ENCODE data around the gene TMEFF1.
"Not testable (repeated sequence)": the region's sequence is repeated elsewhere in the genome, so short reads cannot be mapped to it uniquely, and the experiment has no call there.

The TMEFF1 gene

DNA sequence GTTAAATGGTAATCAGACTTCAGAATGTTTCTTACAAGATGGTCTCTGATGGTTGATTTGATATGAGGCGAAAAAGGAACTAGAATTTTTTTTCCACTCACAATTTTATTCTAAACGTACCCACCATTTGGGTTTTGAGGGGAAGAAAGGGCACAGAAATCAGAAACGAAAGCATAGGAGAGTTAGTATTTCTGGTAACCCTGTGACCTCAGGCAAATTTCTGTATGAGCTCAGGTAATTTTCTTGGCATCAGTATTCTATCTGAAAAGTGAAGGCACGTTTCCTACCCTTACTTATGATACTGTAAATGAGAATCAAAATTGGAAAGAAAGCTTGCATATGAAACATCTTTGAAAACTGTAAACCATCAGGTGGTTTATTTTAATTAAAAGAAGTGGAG is 26.5 kb downstream of the TMEFF1 start:
- ATAC-seq (no peak), DNase-seq (no peak)
- Mint-ChIP-seq H3K9me3 (no peaks in the 10 kb centered on the region), H3K27me3 (peaks cover 2% of the 10 kb centered on the region), H3K4me3 (no peak overlapping the region), H3K36me3 (ENCODE audit: low read depth) (no peaks in the 10 kb centered on the region), H3K4me1 (peaks cover 4% of the 10 kb centered on the region), H3K27ac (no peak overlapping the region)

GRCh38 chr9:100499866-100500265 is 26.9 kb downstream of the TMEFF1 start:
- no peak for DNase-seq
- H3K36me3 Mint-ChIP-seq (ENCODE audit: low read depth) = no peaks in the 10 kb centered on the region
- H3K27me3 Mint-ChIP-seq = peaks cover 2% of the 10 kb centered on the region
- H3K4me1 Mint-ChIP-seq = peaks cover 4% of the 10 kb centered on the region
- no peak overlapping the region for H3K27ac Mint-ChIP-seq
- H3K9me3 Mint-ChIP-seq = no peaks in the 10 kb centered on the region
- no peak overlapping the region for H3K4me3 Mint-ChIP-seq
- ATAC-seq = no peak

- no peaks in the 10 kb centered on the region for H3K9me3 Mint-ChIP-seq
- H3K36me3 Mint-ChIP-seq (ENCODE audit: low read depth) = no peaks in the 10 kb centered on the region
- H3K4me1 Mint-ChIP-seq = no peaks in the 10 kb centered on the region
- H3K4me3 Mint-ChIP-seq = no peak overlapping the region
- DNase-seq (peak; percentile 79), ATAC-seq (no peak)
- H3K27ac Mint-ChIP-seq = no peak overlapping the region
- no peaks in the 10 kb centered on the region for H3K27me3 Mint-ChIP-seq
Observed at GRCh38 chr9:100505564-100506159, 32.7 kb downstream of the TMEFF1 start.

DNA sequence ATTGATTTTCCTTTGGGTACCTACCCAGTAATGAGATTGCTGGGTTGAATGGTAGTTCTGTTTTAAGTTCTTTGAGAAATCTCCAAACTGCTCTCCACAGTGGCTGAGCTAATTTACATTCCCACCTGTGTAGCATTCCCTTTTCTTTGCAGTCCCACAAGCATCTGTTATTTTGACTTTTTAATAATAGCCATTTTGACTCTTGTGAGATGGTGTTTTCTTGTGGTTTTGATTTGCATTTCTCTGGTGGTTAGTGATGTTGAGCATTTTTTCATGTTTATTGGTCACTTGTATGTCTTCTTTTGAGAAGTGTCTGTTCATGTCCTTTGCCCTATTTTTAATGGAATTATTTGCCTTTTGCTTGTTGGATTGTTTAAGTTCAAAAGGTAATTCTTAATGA is 34.4 kb downstream of the TMEFF1 start:
- H3K4me1 Mint-ChIP-seq; H3K36me3 Mint-ChIP-seq (ENCODE audit: low read depth); H3K4me3 Mint-ChIP-seq; DNase-seq; H3K9me3 Mint-ChIP-seq; H3K27ac Mint-ChIP-seq; H3K27me3 Mint-ChIP-seq; ATAC-seq: not testable (repeated sequence)

DNA sequence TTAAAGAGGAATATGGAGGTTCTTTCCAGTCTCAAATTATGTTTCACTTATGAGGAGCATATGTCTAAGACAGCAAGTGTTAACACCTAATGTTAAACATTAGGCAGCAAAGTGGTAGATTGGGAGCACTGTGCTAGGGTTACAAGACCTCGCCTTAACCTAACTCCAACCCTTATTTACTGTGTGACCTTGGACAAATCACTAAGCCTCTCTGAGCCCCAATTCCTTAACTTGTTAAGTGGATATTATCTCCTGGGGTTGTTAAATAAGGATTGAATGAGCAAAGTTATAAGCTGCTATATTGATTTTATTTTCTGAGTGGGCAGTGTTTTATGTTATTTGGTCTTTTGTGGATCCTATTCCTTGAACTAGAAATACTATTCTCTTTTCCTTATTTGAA is 38.3 kb downstream of the TMEFF1 start:
- no peak for ATAC-seq
- H3K27me3 Mint-ChIP-seq = no peaks in the 10 kb centered on the region
- no peak overlapping the region for H3K4me3 Mint-ChIP-seq
- no peaks in the 10 kb centered on the region for H3K4me1 Mint-ChIP-seq
- no peaks in the 10 kb centered on the region for H3K36me3 Mint-ChIP-seq (ENCODE audit: low read depth)
- no peaks in the 10 kb centered on the region for H3K9me3 Mint-ChIP-seq
- no peak overlapping the region for H3K27ac Mint-ChIP-seq
- DNase-seq = no peak

DNA sequence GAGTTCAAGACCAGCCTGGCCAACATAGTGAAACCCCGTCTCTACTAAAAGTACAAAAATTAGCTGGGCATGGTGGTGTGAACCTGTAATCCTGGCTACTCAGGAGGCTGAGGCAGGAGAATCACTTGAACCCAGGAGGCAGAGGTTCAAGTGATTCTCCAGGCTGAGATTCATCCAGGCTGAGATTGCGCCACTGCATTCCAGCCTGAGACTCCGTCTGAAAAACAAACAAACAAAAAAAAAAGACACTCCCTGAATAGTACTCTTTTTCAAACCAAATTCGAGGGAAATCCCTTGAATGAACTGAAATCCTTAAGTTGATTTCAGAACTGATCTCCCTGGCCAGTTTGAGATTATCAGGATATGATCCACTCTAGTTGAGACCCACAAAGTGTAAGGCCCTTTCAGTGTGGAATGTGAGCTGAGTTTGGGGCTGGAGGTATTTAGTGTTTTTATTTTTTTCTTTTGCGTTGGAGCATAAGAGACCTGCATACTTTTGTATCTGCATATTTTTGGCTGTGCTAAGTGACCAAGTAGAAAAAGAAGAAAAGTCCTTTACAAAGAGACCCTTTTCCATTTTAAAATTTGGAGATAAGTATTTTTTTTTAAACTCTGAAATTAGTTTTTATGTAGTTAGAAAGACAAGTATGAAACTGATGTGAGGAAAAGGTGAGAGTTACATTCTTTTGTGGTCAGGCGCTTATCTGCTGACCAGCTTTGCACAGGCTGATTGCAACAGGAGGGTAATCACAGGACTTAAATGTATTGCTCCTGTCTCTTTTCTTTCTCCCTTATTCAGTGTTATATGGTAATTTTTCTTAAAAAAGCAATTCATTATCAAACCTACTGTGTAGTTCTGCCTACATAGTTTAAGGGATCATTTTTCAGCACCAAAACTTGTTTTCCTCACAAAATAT is 42.9 kb downstream of the TMEFF1 start:
- Mint-ChIP-seq H3K4me1 (no peaks in the 10 kb centered on the region), H3K4me3 (no peak overlapping the region), H3K36me3 (ENCODE audit: low read depth) (no peaks in the 10 kb centered on the region), H3K27me3 (no peaks in the 10 kb centered on the region), H3K9me3 (no peaks in the 10 kb centered on the region), H3K27ac (no peak overlapping the region)
- no peak for ATAC-seq
- no peak for DNase-seq

GRCh38 chr9:100521282-100521681 is 48.3 kb downstream of the TMEFF1 start:
- H3K9me3 Mint-ChIP-seq = peaks cover under 1% of the 10 kb centered on the region
- H3K27ac Mint-ChIP-seq = no peak overlapping the region
- no peaks in the 10 kb centered on the region for H3K4me1 Mint-ChIP-seq
- ATAC-seq = no peak
- no peak for DNase-seq
- H3K4me3 Mint-ChIP-seq = no peak overlapping the region
- H3K36me3 Mint-ChIP-seq (ENCODE audit: low read depth) = no peaks in the 10 kb centered on the region
- no peaks in the 10 kb centered on the region for H3K27me3 Mint-ChIP-seq

DNA sequence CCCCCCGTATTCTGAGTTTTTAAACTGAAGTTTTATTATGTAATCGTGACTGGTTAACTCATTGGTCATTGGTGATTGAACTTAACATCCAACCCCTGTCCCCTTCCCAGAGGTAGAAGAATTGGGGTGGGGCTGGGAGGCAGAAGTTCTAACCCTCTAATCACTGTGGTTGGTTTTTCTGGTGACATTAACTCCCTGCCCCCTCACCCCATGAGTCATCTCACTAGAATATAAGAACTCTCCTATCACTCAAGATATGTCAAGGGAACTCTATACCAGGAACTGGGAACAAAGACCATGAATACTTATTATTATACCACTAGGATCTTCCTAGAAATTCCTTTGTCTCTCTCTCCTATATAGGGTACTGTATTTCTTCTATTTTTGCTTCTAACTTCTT is 52.6 kb downstream of the TMEFF1 start:
- ATAC-seq = no peak
- H3K4me1 Mint-ChIP-seq = no peaks in the 10 kb centered on the region
- H3K4me3 Mint-ChIP-seq = no peak overlapping the region
- no peak overlapping the region for H3K27ac Mint-ChIP-seq
- DNase-seq = no peak
- H3K27me3 Mint-ChIP-seq = no peaks in the 10 kb centered on the region
- H3K36me3 Mint-ChIP-seq (ENCODE audit: low read depth) = peaks cover 2% of the 10 kb centered on the region
- H3K9me3 Mint-ChIP-seq = peaks cover 5% of the 10 kb centered on the region

GRCh38 chr9:100527180-100527794 is 54.3 kb downstream of the TMEFF1 start:
- not testable (repeated sequence) for H3K9me3 Mint-ChIP-seq; H3K36me3 Mint-ChIP-seq (ENCODE audit: low read depth); H3K27ac Mint-ChIP-seq

GRCh38 chr9:100534401-100534800 is 61.5 kb downstream of the TMEFF1 start:
- Mint-ChIP-seq H3K9me3 (no peaks in the 10 kb centered on the region), H3K27me3 (no peaks in the 10 kb centered on the region), H3K4me3 (no peak overlapping the region), H3K4me1 (no peaks in the 10 kb centered on the region), H3K36me3 (ENCODE audit: low read depth) (no peaks in the 10 kb centered on the region), H3K27ac (no peak overlapping the region)
- DNase-seq = no peak
- no peak for ATAC-seq

More at GRCh38 chr9:100527180-100527794, 54.3 kb downstream of the TMEFF1 start:
- H3K27me3 Mint-ChIP-seq, H3K4me1 Mint-ChIP-seq, DNase-seq, H3K4me3 Mint-ChIP-seq, ATAC-seq: not testable (repeated sequence)

- H3K4me1 Mint-ChIP-seq = no peaks in the 10 kb centered on the region
- peaks cover 2% of the 10 kb centered on the region for H3K36me3 Mint-ChIP-seq (ENCODE audit: low read depth)
- H3K27me3 Mint-ChIP-seq = no peaks in the 10 kb centered on the region
- H3K27ac Mint-ChIP-seq = no peak overlapping the region
- no peak for DNase-seq
- no peak for ATAC-seq
- H3K9me3 Mint-ChIP-seq = no peaks in the 10 kb centered on the region
- no peak overlapping the region for H3K4me3 Mint-ChIP-seq
Observed at GRCh38 chr9:100540327-100540726, 67.4 kb downstream of the TMEFF1 start.

- Mint-ChIP-seq H3K9me3 (peaks cover 5% of the 10 kb centered on the region), H3K4me3 (no peak overlapping the region), H3K27me3 (no peaks in the 10 kb centered on the region), H3K27ac (no peak overlapping the region), H3K36me3 (ENCODE audit: low read depth) (peaks cover 5% of the 10 kb centered on the region), H3K4me1 (no peaks in the 10 kb centered on the region)
- DNase-seq (no peak), ATAC-seq (no peak)
Observed at GRCh38 chr9:100549048-100549447, 76.1 kb downstream of the TMEFF1 start.

DNA sequence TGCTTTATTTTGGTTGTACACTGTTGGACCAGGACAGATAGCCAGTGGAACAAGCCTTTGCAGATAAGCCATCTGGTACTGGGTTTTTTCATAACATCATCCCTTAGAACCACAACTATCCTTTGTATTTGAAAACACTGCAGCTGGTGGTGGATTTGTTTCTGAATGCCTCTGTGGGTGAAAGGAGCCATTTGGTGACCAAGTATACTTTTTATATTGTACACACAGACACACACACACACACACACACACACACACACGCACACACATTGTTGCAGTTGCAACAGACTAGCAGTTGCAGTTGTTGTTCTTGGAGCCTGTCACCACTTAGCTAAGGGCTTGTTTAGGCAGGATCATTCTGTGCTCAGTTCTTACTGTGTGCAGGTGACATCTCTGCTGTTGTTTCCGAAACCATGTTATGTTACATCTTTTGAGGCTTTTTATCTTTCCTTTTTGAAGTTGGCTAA is 82.0 kb downstream of the TMEFF1 start:
- Mint-ChIP-seq H3K27ac (no peak overlapping the region), H3K4me1 (no peaks in the 10 kb centered on the region), H3K27me3 (no peaks in the 10 kb centered on the region), H3K36me3 (ENCODE audit: low read depth) (no peaks in the 10 kb centered on the region), H3K9me3 (no peaks in the 10 kb centered on the region), H3K4me3 (no peak overlapping the region)
- DNase-seq (no peak), ATAC-seq (no peak)

DNA sequence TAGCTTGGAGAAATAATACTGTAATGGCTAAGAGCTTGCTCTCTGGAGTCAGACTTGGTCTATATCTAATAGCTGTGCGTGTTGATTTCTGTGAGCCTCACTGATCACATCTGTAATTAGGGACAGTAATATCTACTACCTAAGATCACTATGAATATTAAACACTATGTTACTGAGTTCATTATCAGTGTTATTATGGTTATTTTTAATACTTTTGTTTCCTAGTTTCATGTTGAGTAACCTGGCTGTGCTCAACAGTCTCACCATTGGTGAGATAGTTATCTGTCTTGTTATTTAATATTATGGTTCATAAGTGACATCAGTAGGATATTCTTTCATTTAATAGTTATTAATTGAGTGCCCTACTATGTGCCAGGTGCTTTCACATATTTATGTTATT is 82.5 kb downstream of the TMEFF1 start:
- Mint-ChIP-seq H3K27me3 (no peaks in the 10 kb centered on the region), H3K27ac (no peak overlapping the region), H3K36me3 (ENCODE audit: low read depth) (no peaks in the 10 kb centered on the region), H3K4me3 (no peak overlapping the region), H3K9me3 (no peaks in the 10 kb centered on the region), H3K4me1 (no peaks in the 10 kb centered on the region)
- DNase-seq (no peak), ATAC-seq (no peak)

GRCh38 chr9:100557053-100557452 is 84.1 kb downstream of the TMEFF1 start:
- Mint-ChIP-seq H3K27ac (no peak overlapping the region), H3K9me3 (no peaks in the 10 kb centered on the region), H3K27me3 (no peaks in the 10 kb centered on the region), H3K36me3 (ENCODE audit: low read depth) (no peaks in the 10 kb centered on the region), H3K4me3 (no peak overlapping the region), H3K4me1 (peaks cover 2% of the 10 kb centered on the region)
- DNase-seq = no peak
- no peak for ATAC-seq

Measured in activated naive CD8-positive, alpha-beta T cell treated with anti-CD3 and anti-CD28 coated beads, Interleukin-2, amount 50 U/mL, for 24 hours (primary cell).